Prostate gland (tissue), 2 donors: ENCODE data around the gene TELO2.

ENCODE experiments used
- CTCF ChIP-seq, 4 experiments: fragments of 200-600 bp in 2 of 4; fragments of 450-650 bp in 2 of 4; sonication (generic) in 2 of 4; IDR thresholded peaks; 1 replicate in 3 of 4; 2 replicates in 1 of 4; pipeline ENCODE4 v1.5.1; 2016 to 2019; ENCODE audit warnings: antibody characterized with exemption in 4 of 4, mild to moderate bottlenecking in 2 of 4, moderate library complexity in 2 of 4
- POLR2A ChIP-seq: fragments of 450-650 bp; IDR thresholded peaks from one replicate; pipeline ENCODE4 v1.6.1; 2016; ENCODE audit warnings: antibody characterized with exemption, mild to moderate bottlenecking
- POLR2AphosphoS5 ChIP-seq: sonication (generic); formaldehyde crosslinking; IDR thresholded peaks from one replicate; pipeline ENCODE4 v1.6.1; 2017; ENCODE audit warnings: antibody characterized with exemption

DNA sequence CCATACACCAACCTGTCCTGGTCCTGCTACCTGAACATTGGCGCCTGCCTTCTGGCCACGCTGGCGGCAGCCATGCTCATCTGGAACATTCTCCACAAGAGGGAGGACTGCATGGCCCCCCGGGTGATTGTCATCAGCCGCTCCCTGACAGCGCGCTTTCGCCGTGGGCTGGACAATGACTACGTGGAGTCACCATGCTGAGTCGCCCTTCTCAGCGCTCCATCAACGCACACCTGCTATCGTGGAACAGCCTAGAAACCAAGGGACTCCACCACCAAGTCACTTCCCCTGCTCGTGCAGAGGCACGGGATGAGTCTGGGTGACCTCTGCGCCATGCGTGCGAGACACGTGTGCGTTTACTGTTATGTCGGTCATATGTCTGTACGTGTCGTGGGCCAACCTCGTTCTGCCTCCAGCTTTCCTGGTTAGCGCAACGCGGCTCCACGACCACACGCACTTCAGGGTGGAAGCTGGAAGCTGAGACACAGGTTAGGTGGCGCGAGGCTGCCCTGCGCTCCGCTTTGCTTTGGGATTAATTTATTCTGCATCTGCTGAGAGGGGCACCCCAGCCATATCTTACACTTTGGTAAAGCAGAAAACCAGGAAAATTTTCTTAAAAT, 61.8 kb downstream of the TELO2 start:
- no peak for TF ChIP-seq CTCF (IDR thresholded peaks at IDR 0.05)
- no peak for TF ChIP-seq POLR2A
- TF ChIP-seq POLR2AphosphoS5 = no peak
